Measurements from ENCODE around the gene EHBP1.
"Not testable (repeated sequence)": the region's sequence is repeated elsewhere in the genome, so short reads cannot be mapped to it uniquely, and the experiment has no call there.

Gene EHBP1

DNA sequence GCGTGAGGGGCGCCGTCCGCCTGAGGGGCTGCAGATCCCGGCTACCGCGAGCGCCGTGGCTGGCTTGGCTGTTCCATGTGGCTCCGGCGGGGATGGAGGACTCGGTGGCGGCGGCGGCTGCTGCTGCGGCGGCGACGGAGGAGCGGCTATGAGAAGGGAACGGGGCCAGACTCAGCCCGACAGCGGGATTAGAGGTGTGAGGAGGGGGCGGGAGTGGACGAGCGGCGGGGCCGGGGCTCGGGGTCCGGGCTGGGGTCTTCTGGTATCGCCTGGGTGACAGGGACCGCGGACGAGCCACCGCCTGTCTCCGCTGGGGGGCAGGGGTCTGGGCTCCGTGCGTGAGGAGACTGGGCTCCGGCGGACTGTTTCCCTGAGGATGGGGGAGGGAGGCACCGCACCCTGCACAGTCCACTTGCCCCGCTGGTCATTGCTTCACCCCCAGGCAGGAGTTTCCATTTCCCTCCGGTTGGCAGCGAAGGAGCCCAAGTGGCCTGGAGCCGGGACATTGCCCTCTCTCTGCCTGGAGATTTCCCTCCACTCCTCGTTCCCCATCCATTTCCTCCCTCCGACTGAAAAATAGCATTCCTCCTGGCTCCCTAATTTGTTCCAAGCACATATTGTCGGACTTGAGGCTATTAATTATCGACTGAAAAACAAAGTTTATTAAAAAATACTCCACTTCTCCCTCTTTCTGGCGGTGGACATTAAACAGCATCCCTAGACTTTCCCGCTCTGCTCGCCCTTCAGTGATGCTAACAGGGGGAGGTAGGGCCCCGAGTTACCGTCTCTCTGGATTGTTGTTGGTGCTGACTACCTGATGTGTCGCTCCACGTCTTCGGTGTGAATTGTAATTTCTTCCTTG lies 577 bp downstream of the EHBP1 start:
- DNase-seq (ENCODE audit: low spot score), result peak; percentile 87

DNA sequence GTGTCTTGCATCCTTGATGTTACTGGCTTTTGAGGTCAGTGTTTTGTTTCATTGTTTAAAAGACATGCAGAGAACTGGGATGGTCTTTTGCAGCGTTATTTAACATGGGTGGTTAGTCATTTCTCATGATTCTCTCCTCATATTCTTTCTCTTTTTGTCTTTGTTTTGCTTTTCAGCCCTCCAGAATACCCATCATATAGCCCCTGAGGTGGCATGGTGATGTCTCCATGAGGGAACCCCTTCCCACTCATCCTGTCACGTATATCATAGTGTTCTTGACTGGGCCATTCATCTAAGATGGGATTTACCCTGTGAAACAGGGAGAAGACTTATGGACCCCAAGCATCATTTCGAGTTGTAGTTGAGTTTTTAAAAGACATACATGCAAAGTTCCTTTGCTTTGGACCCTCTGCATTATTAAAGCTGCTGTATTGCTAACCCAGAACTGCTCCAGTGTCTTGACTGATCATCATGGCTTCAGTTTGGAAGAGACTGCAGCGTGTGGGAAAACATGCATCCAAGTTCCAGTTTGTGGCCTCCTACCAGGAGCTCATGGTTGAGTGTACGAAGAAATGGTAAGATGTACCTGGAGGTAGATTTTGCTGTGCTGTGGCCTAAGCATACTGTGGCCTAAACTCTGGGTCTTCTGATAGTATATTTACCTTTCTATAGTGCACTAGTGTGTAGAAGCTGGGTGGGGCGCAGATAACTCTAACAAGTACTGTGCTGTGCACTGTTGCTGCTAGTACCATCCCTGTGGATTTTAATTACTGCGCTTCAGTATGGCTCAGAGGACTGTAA lies 1.4 kb downstream of the EHBP1 start:
- DNase-seq (ENCODE audit: low spot score), result no peak

DNA sequence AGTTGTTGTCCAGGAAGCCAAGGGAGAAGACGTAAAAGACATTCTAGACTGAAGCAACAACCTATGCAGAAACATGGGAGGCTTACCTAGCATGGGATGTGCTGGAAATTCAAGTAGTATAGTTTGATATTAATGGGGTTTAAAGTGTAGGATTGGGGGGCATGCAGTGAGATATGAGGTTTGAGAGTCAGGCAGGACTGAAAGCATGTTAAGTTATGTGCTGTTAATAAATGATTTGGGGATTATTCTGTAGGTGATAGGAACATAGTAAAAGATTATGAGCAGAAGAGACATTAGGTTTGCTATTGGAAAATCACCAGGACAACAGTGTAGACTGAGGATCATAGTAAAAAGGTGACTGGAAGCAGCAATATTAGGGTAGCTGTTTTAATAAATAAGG lies 3.2 kb downstream of the EHBP1 start:
- DNase-seq (ENCODE audit: low spot score), result no peak

GRCh38 chr2:62711832-62712494 lies 6.5 kb downstream of the EHBP1 start:
- DNase-seq (ENCODE audit: low spot score), result no peak

DNA sequence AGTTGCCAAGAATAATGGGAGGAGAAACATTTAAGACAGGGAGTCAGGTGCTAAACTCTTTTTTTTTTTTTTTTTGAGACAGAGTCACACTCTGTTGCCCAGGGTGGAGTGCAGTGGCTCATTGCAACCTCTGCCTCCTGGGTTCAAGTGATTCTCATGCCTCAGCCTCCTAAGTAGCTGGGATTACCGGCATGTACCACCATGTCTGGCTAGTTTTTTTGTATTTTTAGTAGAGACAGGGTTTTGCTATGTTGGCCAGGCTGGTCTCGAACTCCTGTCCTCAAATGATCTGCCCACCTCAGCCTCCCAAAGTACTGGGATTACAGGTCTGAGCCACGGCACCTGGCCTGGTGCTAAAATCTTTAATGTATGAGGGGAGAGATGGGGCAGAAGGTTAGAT lies 7.7 kb downstream of the EHBP1 start:
- DNase-seq (ENCODE audit: low spot score), result not testable (repeated sequence)

GRCh38 chr2:62713837-62714236 lies 8.3 kb downstream of the EHBP1 start:
- DNase-seq (ENCODE audit: low spot score), result no peak

GRCh38 chr2:62716768-62717167 lies 11.3 kb downstream of the EHBP1 start:
- no peak for DNase-seq (ENCODE audit: low spot score)

DNA sequence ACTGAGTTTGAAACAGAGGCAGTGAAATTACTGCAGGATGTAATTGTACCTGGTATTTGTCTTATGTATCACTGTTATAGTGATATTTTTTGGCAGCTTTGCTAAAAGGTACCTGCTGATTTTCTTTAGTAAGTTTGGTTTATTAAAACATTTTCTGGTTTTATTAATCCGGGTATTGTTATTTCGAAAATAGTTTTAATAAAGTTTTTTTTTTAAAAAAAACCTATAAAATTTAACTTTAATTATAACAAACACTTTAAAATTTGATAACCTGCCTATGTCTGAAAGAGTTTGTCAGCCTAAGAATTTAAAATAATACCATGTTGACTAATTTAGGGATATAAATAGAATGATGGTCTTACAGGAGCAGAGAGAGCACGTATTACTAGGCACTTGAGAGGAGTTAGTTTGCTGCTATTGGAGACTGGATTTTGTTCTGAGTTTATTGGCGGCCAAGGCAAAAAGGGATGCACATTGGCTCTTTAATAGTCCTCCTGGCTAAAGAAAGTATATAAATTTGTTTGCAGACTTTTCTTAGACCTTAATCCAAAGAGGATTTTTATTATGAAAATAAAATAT lies 12.1 kb downstream of the EHBP1 start:
- DNase-seq (ENCODE audit: low spot score), result no peak

DNA sequence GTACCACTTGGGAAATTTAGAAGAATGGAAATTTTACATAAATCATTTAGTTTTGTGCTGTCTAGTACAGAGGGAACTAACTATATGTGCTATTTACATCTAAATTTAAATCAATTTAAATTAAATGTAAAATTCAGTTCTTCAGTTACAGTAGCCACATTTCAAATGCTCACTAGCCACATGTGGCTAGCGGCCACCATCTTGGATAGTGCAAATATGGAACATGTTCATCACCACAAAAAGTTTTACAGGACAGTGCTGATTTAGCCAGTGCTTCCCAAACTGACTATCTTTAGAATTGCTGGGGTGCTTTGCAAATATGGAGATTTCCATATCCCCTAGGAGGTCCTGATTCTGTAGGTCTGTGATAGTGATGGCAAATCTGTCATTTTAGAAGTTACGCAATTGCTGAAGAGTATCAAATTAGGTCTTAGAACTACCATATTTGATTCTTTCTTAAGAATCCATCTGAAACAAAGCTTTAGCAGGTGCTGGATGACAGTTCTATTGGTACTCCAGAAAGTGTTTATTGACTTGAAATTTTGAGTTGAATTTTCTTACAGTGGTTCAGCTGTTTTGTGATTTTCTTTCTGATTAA lies 12.8 kb downstream of the EHBP1 start:
- DNase-seq (ENCODE audit: low spot score), result no peak

DNA sequence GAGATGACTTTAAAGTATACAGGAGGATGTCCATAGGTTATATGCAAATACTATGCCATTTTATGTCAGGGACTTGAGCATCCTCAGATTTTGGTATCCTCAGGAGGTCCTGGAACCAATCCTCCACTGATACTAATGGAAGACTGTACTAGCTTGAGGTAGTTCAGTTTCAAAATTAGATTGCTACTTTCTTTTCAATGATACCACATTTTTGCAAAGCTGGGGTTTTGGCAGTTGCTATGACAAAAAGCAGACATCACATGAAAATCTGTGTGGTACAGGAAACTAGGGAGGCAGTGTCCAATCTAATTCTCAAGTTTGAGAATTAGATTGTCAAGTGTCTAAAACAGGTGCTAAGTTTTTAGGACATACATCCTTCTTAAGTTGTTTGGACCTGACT lies 14.2 kb downstream of the EHBP1 start:
- no peak for DNase-seq (ENCODE audit: low spot score)

GRCh38 chr2:62722679-62723078 lies 17.2 kb downstream of the EHBP1 start:
- DNase-seq (ENCODE audit: low spot score), result no peak

GRCh38 chr2:62723253-62723652 lies 17.7 kb downstream of the EHBP1 start:
- DNase-seq (ENCODE audit: low spot score), result no peak

- DNase-seq (ENCODE audit: low spot score), result no peak
These were observed 18.6 kb downstream of the EHBP1 start for GRCh38 chr2:62724106-62724505.

DNA sequence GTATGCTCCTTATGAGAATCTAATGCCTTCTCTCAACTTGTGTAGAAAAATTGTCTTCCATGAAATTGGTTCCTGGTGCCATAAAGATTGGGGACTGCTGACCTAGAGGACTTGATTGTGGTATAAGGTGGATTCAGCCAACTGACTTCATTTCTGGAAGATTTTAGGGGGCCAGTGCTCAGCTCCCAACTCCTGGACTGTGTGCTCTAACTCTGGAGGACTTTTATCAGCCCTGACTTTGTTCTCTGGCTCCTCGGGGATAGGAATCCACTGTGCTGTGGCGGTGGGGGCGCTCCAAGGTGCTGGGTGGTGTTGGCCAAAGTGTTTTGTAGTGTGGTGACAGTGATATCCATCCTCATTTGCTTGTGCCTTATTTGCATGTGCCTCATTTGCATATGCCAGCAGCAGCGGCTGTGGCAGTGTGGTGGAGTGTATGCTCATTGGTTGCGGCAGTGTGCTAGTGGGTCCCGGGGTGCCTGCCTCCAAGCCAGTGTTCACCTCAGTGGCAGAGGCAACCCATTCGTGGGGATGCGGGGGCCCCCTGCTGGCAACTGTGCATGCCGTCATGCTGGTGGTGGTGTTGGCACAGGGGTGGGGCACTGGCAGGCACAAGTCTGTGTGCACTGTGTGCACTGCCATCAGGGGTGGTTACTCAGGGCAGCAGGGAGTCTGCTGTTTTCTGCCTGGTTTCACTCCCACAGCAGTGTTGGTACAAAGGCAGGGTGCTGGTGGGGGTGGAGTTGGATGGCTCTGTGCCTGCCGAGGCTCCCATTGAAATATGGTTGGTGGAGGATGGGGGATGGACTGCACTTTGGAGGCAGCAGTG lies 19.6 kb downstream of the EHBP1 start:
- DNase-seq (ENCODE audit: low spot score), result peak; percentile 52

DNA sequence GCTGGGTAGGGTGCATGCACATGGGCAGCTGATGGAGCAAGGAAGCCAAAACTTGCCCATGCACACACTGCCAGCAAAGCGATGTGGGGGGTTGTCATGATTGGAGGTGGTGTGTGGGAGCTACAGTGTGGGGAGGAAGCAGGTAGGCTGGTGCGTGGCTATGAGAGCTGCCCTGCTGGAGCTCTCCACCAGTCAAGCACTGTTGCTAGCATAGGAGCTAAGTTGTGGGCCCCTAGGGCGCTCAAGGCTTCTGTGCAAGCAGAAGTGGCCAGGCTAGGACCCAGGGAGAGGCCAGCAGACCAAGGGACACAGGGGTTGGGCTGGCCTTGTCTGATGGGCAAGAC lies 20.2 kb downstream of the EHBP1 start:
- no peak for DNase-seq (ENCODE audit: low spot score)

- no peak for DNase-seq (ENCODE audit: low spot score)
These were observed 21.9 kb downstream of the EHBP1 start for GRCh38 chr2:62727259-62727867.

- no peak for DNase-seq (ENCODE audit: low spot score)
These were observed 22.5 kb downstream of the EHBP1 start for GRCh38 chr2:62727876-62728566.

DNA sequence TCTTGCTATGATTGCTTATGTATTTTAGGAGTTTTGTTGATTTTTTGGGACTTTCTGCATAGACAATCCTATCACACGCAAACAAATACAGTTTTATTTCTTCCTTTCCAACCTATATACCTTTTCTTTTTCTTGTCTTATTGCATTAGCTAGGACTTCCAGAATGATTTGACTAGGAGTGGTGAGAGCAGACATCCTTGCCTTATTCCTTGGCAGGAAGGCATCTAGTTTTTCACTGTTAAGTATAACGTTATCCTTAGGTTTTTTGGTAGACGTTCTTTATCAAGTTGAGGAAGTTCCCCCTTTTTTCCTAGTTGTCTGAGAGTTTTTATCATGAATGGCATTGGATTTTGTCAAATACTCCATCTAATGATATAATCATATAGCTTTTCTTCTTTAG lies 25.8 kb downstream of the EHBP1 start:
- no peak for DNase-seq (ENCODE audit: low spot score)

DNA sequence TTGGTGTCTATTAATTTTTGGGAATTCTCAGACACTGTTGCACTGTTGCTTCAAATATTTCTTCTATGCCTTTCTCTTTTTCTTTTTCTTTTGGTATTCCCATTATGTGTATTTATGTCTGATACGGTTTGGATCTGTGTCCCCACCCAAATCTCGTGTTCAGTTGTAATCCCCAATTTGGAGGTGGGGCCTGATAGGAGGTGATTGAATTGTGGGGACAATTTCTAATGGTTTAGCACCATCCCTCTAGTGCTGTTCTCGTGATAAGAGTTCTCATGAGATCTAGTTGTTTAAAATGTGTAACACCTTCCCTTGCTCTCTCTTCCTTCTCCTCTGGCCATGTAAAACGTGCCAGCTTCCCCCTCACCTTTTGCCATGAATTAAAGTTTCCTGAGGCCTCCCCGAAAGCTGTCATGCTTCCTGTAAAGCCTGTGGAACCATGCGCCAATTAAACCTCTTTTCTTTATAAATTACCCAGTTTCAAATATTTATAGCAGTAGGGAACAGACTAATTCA lies 26.8 kb downstream of the EHBP1 start:
- DNase-seq (ENCODE audit: low spot score), result no peak

- no peak for DNase-seq (ENCODE audit: low spot score)
These were observed 28.0 kb downstream of the EHBP1 start for GRCh38 chr2:62733546-62733945.
